Endothelial cell of umbilical vein (primary cell): ENCODE results near the gene PRXL2C. TPM values are rescaled to one million over a fixed set of nuclear protein-coding genes. Genes with fewer than 3 reads are reported as not detected.

Experiments
- BruUV-seq: library from RNA; stranded (reverse); fragments of 400-500 nt; replicated peaks from 2 replicates; lab custom pipeline; 2021; lab: Mats Ljungman, UMichigan
- CTCF ChIA-PET: fragments of 300-600, 350-600 bp; sonication (Branson Sonifier 250); formaldehyde crosslinking; loops from one replicate; lab custom pipeline; 2021; ENCODE audit warnings: antibody characterized with exemption, inconsistent platforms; lab: Charles Lee
- POLR2A ChIA-PET: fragments of 300-600, 350-600 bp; sonication (Branson Sonifier 250); formaldehyde crosslinking; loops from one replicate; lab custom pipeline; 2021; ENCODE audit warnings: antibody characterized with exemption, inconsistent platforms; lab: Charles Lee
- DNase-seq: peaks from one replicate; pipeline ENCODE4 v3.0.0-alpha.2; 2011; ENCODE audit warnings: low read depth, low spot score
- FAIRE-seq: peaks from 2 replicates; lab custom pipeline; 2011; peaks lifted over from hg19 to GRCh38; lab: Jason Lieb, UNC
- H2AFZ ChIP-seq: 2 replicates; pipeline ENCODE4 v1.6.0; 2012; ENCODE audit warnings: low read depth, low read length, control low read depth, inconsistent platforms
- H3K27ac ChIP-seq: 2 replicates; pipeline ENCODE4 v1.5.1; 2011; ENCODE audit warnings: low read depth, mild to moderate bottlenecking, control low read depth, low read length, moderate library complexity; ENCODE audit not compliant: insufficient read depth
- H3K27me3 ChIP-seq, 2 experiments: 2 replicates each; pipeline versions ENCODE4 v1.6.0 to v1.6.1; 2011; ENCODE audit warnings: low read length in 2 of 2, mixed read lengths in 1 of 2; ENCODE audit not compliant: control insufficient read depth in 2 of 2, insufficient read depth in 2 of 2
- H3K36me3 ChIP-seq, 2 experiments: 2 replicates in 1 of 2; 3 replicates in 1 of 2; pipeline ENCODE4 v1.5.1; 2011; ENCODE audit warnings: low read length in 2 of 2, mild to moderate bottlenecking in 1 of 2, moderate library complexity in 1 of 2; ENCODE audit not compliant: control insufficient read depth in 2 of 2, insufficient read depth in 2 of 2; ENCODE audit errors: extremely low read depth in 1 of 2
- H3K4me1 ChIP-seq: 3 replicates; pipeline ENCODE4 v1.5.1; 2011; ENCODE audit warnings: mild to moderate bottlenecking, low read length; ENCODE audit not compliant: control insufficient read depth, insufficient read depth; ENCODE audit errors: extremely low read depth
- H3K4me2 ChIP-seq: 2 replicates; pipeline ENCODE4 v1.6.1; 2011; ENCODE audit warnings: low read length, control low read depth, mixed read lengths; ENCODE audit not compliant: insufficient read depth
- H3K4me3 ChIP-seq, 3 experiments: fragments of 200-600 bp in 1 of 3; sonication (generic), shearing (Covaris generic) in 1 of 3; replicated peaks in 1 of 3; 2 replicates each; pipeline ENCODE4 v1.5.1; 2011 to 2016; ENCODE audit warnings: control low read depth in 3 of 3, low read length in 3 of 3, mild to moderate bottlenecking in 2 of 3, inconsistent platforms in 1 of 3, low read depth in 1 of 3, moderate library complexity in 1 of 3; ENCODE audit not compliant: insufficient read depth in 1 of 3
- H3K79me2 ChIP-seq: 2 replicates; pipeline ENCODE4 v1.6.0; 2012; ENCODE audit warnings: low read length, inconsistent platforms; ENCODE audit not compliant: control insufficient read depth, insufficient read depth
- H3K9ac ChIP-seq: replicated peaks from 2 replicates; pipeline ENCODE3; 2011; ENCODE audit warnings: low read length, control low read depth; ENCODE audit not compliant: insufficient read depth; ENCODE audit errors: extremely low read depth
- H3K9me1 ChIP-seq: replicated peaks from 3 replicates; pipeline ENCODE4 v1.6.0; 2011; ENCODE audit warnings: mild to moderate bottlenecking, low read length; ENCODE audit not compliant: control insufficient read depth, insufficient read depth; ENCODE audit errors: extremely low read depth
- H3K9me3 ChIP-seq: replicated peaks from 2 replicates; pipeline ENCODE4 v1.5.1; 2012; ENCODE audit warnings: low read length, inconsistent platforms; ENCODE audit not compliant: control insufficient read depth, insufficient read depth
- H4K20me1 ChIP-seq: replicated peaks from 2 replicates; pipeline ENCODE3; 2011; ENCODE audit warnings: mild to moderate bottlenecking, low read length; ENCODE audit not compliant: control insufficient read depth, insufficient read depth; ENCODE audit errors: extremely low read depth
- EZH2 ChIP-seq: IDR thresholded peaks from 2 replicates; pipeline ENCODE4 v1.6.1; 2012; ENCODE audit warnings: borderline replicate concordance, low read depth, mild to moderate bottlenecking, moderate library complexity, low read length, inconsistent platforms; ENCODE audit not compliant: severe bottlenecking
- FOS ChIP-seq: IDR thresholded peaks from 2 replicates; pipeline ENCODE4 v1.6.1; 2011; ENCODE audit warnings: mild to moderate bottlenecking, low read length, moderate library complexity, borderline replicate concordance; ENCODE audit not compliant: insufficient read depth
- GATA2 ChIP-seq: IDR thresholded peaks from 2 replicates; pipeline ENCODE4 v1.7.0; 2011; ENCODE audit warnings: low read depth, mild to moderate bottlenecking, moderate library complexity, mixed read lengths, low read length; ENCODE audit not compliant: insufficient read length, insufficient read depth
- JUN ChIP-seq: IDR thresholded peaks from 2 replicates; pipeline ENCODE4 v1.6.1; 2011; ENCODE audit warnings: borderline replicate concordance, low read depth; ENCODE audit not compliant: insufficient read length, insufficient read depth
- MAX ChIP-seq: IDR thresholded peaks from 2 replicates; pipeline ENCODE4 v1.6.1; 2011; ENCODE audit not compliant: insufficient read depth, insufficient read length
- MYC ChIP-seq: IDR thresholded peaks from one replicate; pipeline ENCODE4 v1.6.1; 2011; ENCODE audit warnings: mild to moderate bottlenecking, low read depth, low read length
- POLR2A ChIP-seq: IDR thresholded peaks from 2 replicates; pipeline ENCODE4 v1.6.1; 2012; ENCODE audit warnings: low read depth, mild to moderate bottlenecking, control low read depth, low read length
- POLR2AphosphoS5 ChIP-seq: IDR thresholded peaks from 2 replicates; pipeline ENCODE4 v1.6.1; 2012; ENCODE audit warnings: low read depth, mild to moderate bottlenecking, control low read depth, low read length, moderate library complexity; ENCODE audit not compliant: insufficient read depth
- dilution Hi-C: fragments of 300-500 bp; cut with MboI; formaldehyde crosslinking; loops from one replicate; pipeline ENCODE4 v1.15.0; 2019; ENCODE audit warnings: low sequenced_read_pairs; ENCODE audit not compliant: extremely low pct_ligation_motif_present
- intact Hi-C: fragments of 100-400 bp; cut with micrococcal nuclease; formaldehyde crosslinking; loops from one replicate; pipeline ENCODE4 v1.10.0; 2022
- polyA plus RNA-seq, 4 experiments: library from polyadenylated mRNA; depleted of rRNA in 3 of 4; stranded (reverse) in 3 of 4; unstranded in 1 of 4; fragments of >200 nt; gene quantifications; 2 replicates each; pipeline versions ENCODE4 v1.2.1 to v1.2.3, GENCODE V29; 2011 to 2012; ENCODE audit warnings: missing spikeins in 1 of 4
- total RNA-seq: library from RNA; stranded (reverse); gene quantifications from 2 replicates; pipeline ENCODE4 v1.2.3, GENCODE V29; 2021
- TF ChIP-seq, protein P1 (sequence below), 2 donors: IDR thresholded peaks; 1 replicate in 1 of 2; 2 replicates in 1 of 2; pipeline ENCODE4 v1.5.1; 2011; ENCODE audit warnings: low read length in 2 of 2, mild to moderate bottlenecking in 2 of 2, moderate library complexity in 2 of 2, control low read depth in 1 of 2, inconsistent platforms in 1 of 2, low read depth in 1 of 2; ENCODE audit not compliant: insufficient read depth in 1 of 2; ENCODE audit errors: extremely low read depth in 1 of 2

The PRXL2C gene
- total and polyA plus RNA-seq, 2 donors (not counting 3 experiments of a cell fraction or from before 2014, with no cell fraction given): 5.4 to 14.7 TPM

GRCh38 chr9:96619491-96620180 is 35.5 kb downstream of the PRXL2C start, which contains the start of gene CDC14B:
Gene CDC14B (minus strand): TSS chr9:96619843. CDS start chr9:96619378, 465 bp downstream.
- no peaks in the 10 kb centered on the region for H3K36me3 ChIP-seq
- H3K79me2 ChIP-seq: no peaks in the 10 kb centered on the region
- peak within 1 kb of the TSS; percentile 33 to 49 (median 41) for H3K4me3 ChIP-seq
- ChIA-PET CTCF (interaction anchor here (1.2 to 1.3 kb wide), 2 partner anchors 11 to 17 kb away, joined by 3 to 5 read pairs; no protein-coding TSS in a partner anchor), POLR2A (no interaction called here)
- dilution Hi-C loops (no loop called here), intact Hi-C loops (loop anchor here (1.0 kb wide), 1 partner anchor 36 kb away; the partner anchor contains the start of gene PRXL2C)
- peak within 1 kb of the TSS; percentile 61 for H3K4me2 ChIP-seq
- TF ChIP-seq POLR2A: no peak
- no peak for TF ChIP-seq POLR2AphosphoS5
- no peak for TF ChIP-seq EZH2
- no peak for TF ChIP-seq GATA2
- TF ChIP-seq MYC: no peak
- TF ChIP-seq JUN: no peak
- no peak for TF ChIP-seq MAX
- TF ChIP-seq FOS: no peak
- TF ChIP-seq, protein P1, sequence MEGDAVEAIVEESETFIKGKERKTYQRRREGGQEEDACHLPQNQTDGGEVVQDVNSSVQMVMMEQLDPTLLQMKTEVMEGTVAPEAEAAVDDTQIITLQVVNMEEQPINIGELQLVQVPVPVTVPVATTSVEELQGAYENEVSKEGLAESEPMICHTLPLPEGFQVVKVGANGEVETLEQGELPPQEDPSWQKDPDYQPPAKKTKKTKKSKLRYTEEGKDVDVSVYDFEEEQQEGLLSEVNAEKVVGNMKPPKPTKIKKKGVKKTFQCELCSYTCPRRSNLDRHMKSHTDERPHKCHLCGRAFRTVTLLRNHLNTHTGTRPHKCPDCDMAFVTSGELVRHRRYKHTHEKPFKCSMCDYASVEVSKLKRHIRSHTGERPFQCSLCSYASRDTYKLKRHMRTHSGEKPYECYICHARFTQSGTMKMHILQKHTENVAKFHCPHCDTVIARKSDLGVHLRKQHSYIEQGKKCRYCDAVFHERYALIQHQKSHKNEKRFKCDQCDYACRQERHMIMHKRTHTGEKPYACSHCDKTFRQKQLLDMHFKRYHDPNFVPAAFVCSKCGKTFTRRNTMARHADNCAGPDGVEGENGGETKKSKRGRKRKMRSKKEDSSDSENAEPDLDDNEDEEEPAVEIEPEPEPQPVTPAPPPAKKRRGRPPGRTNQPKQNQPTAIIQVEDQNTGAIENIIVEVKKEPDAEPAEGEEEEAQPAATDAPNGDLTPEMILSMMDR (IDR thresholded peaks at IDR 0.05; ENCODE audit: extremely low read depth in 1 of 2, insufficient read depth in 1 of 2, low read depth in 1 of 2, low read length in 2 of 2): no peak
- H3K9ac ChIP-seq: no peak within 1 kb of the TSS
- peak within 1 kb of the TSS; percentile 90 for H2AFZ ChIP-seq
- no peaks in the 10 kb centered on the region for H3K9me3 ChIP-seq
- H3K27ac ChIP-seq: no peak within 1 kb of the TSS
- H4K20me1 ChIP-seq: no peaks in the 10 kb centered on the region
- BruUV-seq: no TSS peak
- H3K27me3 ChIP-seq: peaks cover 4 to 12% of the 10 kb centered on the region in 2 experiments
- DNase-seq (peak; percentile 62), FAIRE-seq (peak; percentile 55)
- H3K9me1 ChIP-seq: no peaks in the 10 kb centered on the region
- H3K4me1 ChIP-seq: peaks cover 4% of the 10 kb centered on the region
